ENCODE measurements around the gene ARHGAP32. TPM values are rescaled to one million over a fixed set of nuclear protein-coding genes. Genes with fewer than 3 reads are reported as not detected.
A peak's percentile ranks its signal among the peaks of the same experiment; 100 is the strongest.
"Not testable (repeated sequence)": the region's sequence is repeated elsewhere in the genome, so short reads cannot be mapped to it uniquely, and the experiment has no call there.

Gene ARHGAP32
- total RNA-seq, 4 donors from 2014 or later = 41.3 to 108 (median 101) TPM

DNA sequence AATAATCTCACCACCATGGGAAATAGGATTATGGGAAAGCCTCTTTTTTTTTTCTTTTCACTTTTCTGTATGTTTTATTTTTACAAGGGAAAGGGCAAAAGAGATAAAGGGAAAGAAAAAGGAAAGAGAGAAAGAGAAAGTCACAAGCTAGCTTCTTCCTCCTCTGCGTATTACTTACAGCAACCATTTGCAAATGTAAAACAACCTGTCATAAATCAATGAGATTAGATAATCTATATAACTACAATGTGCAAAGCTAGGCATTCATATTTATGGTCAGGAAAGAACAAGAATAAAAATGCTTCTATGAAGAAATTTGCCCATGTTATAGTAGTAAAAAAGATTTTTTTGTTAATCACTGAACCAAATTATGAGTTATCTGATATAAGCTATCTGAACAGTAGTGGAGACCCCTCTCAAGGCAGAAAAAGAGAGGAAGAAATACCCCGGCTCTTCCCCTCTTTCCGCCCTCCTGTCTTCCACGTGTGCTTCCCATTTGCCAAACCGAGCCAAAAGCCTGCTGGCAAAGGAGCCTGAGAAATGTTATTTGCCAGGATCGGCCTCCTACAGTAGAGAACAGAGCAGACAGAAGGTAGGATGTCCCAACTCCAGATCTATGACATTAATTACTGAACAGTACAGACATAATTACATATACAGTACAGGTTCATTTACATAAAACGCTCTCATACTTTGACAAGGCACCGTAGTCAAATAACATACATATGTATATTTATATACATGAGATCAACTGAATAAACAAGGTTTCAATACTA lies 50.2 kb downstream of the ARHGAP32 start:
- peak overlapping the region in 3 of 4 donors; percentile 29 to 54 (median 40) for H3K27ac ChIP-seq
- DNase-seq = no peak
- H3K9me3 ChIP-seq = no peaks in the 10 kb centered on the region
- TF ChIP-seq, protein P1, sequence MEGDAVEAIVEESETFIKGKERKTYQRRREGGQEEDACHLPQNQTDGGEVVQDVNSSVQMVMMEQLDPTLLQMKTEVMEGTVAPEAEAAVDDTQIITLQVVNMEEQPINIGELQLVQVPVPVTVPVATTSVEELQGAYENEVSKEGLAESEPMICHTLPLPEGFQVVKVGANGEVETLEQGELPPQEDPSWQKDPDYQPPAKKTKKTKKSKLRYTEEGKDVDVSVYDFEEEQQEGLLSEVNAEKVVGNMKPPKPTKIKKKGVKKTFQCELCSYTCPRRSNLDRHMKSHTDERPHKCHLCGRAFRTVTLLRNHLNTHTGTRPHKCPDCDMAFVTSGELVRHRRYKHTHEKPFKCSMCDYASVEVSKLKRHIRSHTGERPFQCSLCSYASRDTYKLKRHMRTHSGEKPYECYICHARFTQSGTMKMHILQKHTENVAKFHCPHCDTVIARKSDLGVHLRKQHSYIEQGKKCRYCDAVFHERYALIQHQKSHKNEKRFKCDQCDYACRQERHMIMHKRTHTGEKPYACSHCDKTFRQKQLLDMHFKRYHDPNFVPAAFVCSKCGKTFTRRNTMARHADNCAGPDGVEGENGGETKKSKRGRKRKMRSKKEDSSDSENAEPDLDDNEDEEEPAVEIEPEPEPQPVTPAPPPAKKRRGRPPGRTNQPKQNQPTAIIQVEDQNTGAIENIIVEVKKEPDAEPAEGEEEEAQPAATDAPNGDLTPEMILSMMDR (IDR thresholded peaks at IDR 0.05) = no peak
- no peak for TF ChIP-seq POLR2A (IDR thresholded peaks at IDR 0.05)
- no peaks in the 10 kb centered on the region for H3K36me3 ChIP-seq
- no peaks in the 10 kb centered on the region for H3K27me3 ChIP-seq
- no peaks in the 10 kb centered on the region for H3K4me1 ChIP-seq
- H3K4me3 ChIP-seq = peak overlapping the region in 2 of 4 donors; percentile 21 to 26

DNA sequence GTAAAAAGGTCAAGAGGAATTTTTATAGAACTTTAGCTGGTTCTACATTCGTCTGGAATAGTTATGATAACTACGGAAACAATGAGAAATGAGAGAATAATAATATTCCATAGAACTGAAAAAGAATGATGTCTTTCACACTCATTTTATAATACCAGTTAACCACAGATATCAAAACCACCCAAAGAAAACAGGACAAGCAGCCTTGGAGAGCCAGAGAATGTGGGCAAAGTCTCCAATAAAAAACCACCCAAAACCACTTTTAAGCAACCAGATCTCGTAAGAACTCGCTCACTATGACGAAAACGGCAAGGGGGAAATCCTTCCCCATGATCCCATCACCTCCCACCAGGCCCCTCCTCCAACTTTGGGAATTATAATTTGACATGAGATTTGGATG lies 60.8 kb downstream of the ARHGAP32 start:
- TF ChIP-seq, protein P1 (IDR thresholded peaks at IDR 0.05) = no peak
- TF ChIP-seq POLR2A (IDR thresholded peaks at IDR 0.05) = no peak
- DNase-seq = no peak
- H3K9me3 ChIP-seq = no peaks in the 10 kb centered on the region
- no peak overlapping the region for H3K4me3 ChIP-seq
- no peaks in the 10 kb centered on the region for H3K36me3 ChIP-seq
- no peak overlapping the region for H3K27ac ChIP-seq
- H3K4me1 ChIP-seq = no peaks in the 10 kb centered on the region
- no peaks in the 10 kb centered on the region for H3K27me3 ChIP-seq

DNA sequence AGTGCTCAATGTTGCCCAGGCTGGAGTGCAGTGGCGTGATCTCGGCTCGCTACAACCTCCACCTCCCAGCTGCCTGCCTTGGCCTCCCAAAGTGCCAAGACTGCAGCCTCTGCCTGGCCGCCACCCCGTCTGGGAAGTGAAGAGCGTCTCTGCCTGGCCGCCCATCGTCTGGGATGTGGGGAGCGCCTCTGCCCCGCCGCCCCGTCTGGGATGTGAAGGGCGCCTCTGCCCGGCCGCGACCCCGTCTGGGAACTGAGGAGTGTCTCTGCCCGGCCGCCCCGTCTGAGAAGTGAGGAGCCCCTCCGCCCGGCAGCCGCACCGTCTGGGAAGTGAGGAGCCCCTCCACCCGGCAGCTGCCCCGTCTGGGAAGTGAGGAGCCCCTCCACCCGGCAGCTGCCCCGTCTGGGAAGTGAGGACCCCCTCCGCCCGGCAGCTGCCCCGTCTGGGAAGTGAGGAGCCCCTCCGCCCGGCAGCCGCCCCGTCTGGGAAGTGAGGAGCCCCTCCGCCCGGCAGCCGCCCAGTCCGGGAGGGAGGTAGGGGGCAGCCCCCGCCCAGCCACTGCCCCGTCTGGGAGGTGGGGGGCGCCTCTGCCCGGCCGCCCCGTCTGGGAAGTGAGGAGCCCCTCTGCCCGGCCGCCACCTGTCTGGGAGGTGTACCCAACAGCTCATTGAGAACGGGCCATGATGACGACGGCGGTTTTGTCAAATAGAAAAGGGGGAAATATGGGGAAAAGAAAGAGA lies 63.1 kb downstream of the ARHGAP32 start:
- H3K9me3 ChIP-seq, H3K36me3 ChIP-seq, H3K4me1 ChIP-seq, H3K27ac ChIP-seq, H3K4me3 ChIP-seq, DNase-seq, H3K27me3 ChIP-seq: not testable (repeated sequence)

DNA sequence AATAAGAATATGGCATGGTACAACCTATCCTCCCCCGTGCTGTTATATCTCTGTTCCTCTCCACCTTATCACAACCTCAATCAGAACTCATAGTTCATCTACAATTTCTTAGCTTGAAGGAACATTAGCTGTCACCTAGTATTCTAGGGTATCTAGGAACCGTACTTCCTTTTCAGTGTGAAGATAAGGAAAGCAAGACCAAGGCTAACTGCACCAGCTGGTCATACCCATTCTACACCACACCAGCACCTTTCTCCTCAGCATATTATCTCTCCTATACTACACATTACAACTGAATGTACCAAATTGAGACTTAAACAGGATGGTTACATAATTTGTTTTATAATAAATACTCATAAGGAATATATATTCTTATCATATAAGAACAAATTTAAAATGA lies 73.1 kb downstream of the ARHGAP32 start:
- TF ChIP-seq, protein P1 (IDR thresholded peaks at IDR 0.05) = no peak
- TF ChIP-seq POLR2A (IDR thresholded peaks at IDR 0.05) = no peak
- Histone ChIP-seq H3K9me3 (no peaks in the 10 kb centered on the region), H3K4me1 (no peaks in the 10 kb centered on the region), H3K27ac (no peak overlapping the region), H3K4me3 (no peak overlapping the region), H3K27me3 (no peaks in the 10 kb centered on the region), H3K36me3 (peaks cover 0 to 3% (median 0%) of the 10 kb centered on the region in 3 donors)
- no peak for DNase-seq

DNA sequence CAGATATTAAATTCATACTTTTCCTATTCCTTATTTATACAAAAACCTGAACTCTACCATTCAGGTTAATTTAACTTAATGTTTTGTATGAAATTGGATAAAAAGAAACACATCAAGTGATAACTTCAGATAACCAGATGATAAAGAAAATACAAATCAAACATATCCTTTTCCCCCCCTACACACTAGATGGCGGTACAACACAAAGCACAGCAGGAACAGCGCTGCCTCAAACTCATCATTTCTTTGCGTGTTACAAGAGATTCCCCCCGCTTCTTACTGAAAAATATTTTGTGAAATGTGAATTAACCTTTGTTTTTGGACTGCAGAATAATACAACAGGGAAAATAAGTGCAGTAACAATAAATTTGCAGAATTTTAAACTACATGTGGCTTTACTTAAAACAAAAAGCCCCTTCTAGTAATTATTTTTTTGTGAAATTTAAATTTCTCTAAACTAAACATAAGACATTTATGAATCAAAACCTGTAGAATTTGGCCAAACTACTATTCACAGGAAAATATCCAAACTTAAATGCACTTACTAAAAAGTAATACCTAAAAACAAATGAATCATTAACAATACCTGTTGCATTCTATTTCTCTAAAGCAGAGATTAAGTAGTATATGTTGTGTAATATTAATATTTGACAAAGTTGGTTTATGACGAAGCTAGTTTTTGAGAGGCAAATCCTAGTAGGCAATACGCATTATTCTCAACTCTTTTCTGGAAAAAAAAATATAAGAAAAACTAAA lies 74.4 kb downstream of the ARHGAP32 start:
- no peaks in the 10 kb centered on the region for H3K27me3 ChIP-seq
- H3K4me3 ChIP-seq = no peak overlapping the region
- peak in 1 of 3 donors; percentile 53 for DNase-seq
- no peak overlapping the region for H3K27ac ChIP-seq
- H3K4me1 ChIP-seq = no peaks in the 10 kb centered on the region
- TF ChIP-seq, protein P1 (IDR thresholded peaks at IDR 0.05) = peak in 5 of 6 experiments; percentile 15 to 94 (median 91)
- TF ChIP-seq POLR2A (IDR thresholded peaks at IDR 0.05) = no peak
- H3K9me3 ChIP-seq = no peaks in the 10 kb centered on the region
- no peaks in the 10 kb centered on the region for H3K36me3 ChIP-seq
